SU-DHL-6 (cell line): ENCODE measurements around the gene TMF1.

ENCODE experiments used
- CTCF ChIP-seq: fragments of 200-600 bp; sonication (generic); IDR thresholded peaks from one replicate; pipeline ENCODE4 v1.5.1; 2017; ENCODE audit warnings: antibody characterized with exemption, mild to moderate bottlenecking, low read length, moderate library complexity; ENCODE audit not compliant: insufficient read depth, poor library complexity, severe bottlenecking
- EZH2phosphoT487 ChIP-seq: fragments of 200-600 bp; sonication (generic), shearing (Covaris generic); conservative IDR thresholded peaks from 2 replicates; pipeline ENCODE4 v1.6.1; 2018; ENCODE audit warnings: mild to moderate bottlenecking, antibody characterized with exemption, low read length, moderate library complexity, mixed read lengths

GRCh38 chr3:69099576-69099975 is 47.4 kb upstream of the TMF1 start:
- TF ChIP-seq CTCF (no peak), EZH2phosphoT487 (no peak)
